OCI-LY1 (cell line): ENCODE results near the gene DYNLT2.

Experiments used
- EZH2 ChIP-seq: fragments of 200-600 bp; sonication (generic), shearing (Covaris generic); IDR thresholded peaks from 2 replicates; pipeline ENCODE4 v1.8.0; 2017; ENCODE audit warnings: borderline replicate concordance, mixed run types, mild to moderate bottlenecking, antibody characterized with exemption, low read length, moderate library complexity, mixed read lengths
- TF ChIP-seq, protein P1 (sequence below): fragments of 200-600 bp; sonication (generic), shearing (Covaris generic); IDR thresholded peaks from 2 replicates; pipeline ENCODE4 v1.5.1; 2017; ENCODE audit warnings: mild to moderate bottlenecking, antibody characterized with exemption, low read length, moderate library complexity, mixed read lengths

DNA sequence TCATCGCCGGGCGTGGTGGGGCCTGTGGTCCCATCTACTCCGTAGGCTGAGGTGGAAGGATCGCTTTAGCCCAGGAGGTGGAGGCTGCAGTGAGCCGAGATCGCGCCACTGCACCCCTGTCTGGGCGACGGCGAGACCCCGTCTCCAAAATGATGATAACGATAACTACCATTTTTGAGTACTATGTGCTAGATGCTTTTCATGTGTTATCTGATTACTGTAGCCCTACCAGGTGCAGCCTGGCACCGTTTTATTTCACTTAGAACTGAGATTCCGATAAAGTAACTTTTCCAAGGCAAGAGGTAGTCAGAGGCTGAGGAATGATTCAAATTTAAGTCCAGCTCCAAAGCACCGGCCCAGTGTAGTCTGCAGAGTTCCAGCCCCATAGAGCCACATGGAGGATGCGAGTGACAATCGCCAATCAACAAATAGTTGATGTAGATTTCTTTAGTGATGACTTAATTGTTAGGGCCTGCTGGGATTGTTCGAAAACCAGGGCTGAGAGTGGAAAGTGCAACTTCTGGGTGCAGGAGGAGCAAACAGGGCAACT lies 777 bp upstream of the DYNLT2 start:
- TF ChIP-seq EZH2, result no peak
- TF ChIP-seq, protein P1, sequence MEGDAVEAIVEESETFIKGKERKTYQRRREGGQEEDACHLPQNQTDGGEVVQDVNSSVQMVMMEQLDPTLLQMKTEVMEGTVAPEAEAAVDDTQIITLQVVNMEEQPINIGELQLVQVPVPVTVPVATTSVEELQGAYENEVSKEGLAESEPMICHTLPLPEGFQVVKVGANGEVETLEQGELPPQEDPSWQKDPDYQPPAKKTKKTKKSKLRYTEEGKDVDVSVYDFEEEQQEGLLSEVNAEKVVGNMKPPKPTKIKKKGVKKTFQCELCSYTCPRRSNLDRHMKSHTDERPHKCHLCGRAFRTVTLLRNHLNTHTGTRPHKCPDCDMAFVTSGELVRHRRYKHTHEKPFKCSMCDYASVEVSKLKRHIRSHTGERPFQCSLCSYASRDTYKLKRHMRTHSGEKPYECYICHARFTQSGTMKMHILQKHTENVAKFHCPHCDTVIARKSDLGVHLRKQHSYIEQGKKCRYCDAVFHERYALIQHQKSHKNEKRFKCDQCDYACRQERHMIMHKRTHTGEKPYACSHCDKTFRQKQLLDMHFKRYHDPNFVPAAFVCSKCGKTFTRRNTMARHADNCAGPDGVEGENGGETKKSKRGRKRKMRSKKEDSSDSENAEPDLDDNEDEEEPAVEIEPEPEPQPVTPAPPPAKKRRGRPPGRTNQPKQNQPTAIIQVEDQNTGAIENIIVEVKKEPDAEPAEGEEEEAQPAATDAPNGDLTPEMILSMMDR, result no peak
